ENCODE results near the gene DNAAF1. TPM values are rescaled to one million over a fixed set of nuclear protein-coding genes. Genes with fewer than 3 reads are reported as not detected.

Gene DNAAF1
- total and polyA plus RNA-seq, 5 donors from 2014 or later = 0.03 to 0.81 (median 0.30) TPM; not detected in 1

DNA sequence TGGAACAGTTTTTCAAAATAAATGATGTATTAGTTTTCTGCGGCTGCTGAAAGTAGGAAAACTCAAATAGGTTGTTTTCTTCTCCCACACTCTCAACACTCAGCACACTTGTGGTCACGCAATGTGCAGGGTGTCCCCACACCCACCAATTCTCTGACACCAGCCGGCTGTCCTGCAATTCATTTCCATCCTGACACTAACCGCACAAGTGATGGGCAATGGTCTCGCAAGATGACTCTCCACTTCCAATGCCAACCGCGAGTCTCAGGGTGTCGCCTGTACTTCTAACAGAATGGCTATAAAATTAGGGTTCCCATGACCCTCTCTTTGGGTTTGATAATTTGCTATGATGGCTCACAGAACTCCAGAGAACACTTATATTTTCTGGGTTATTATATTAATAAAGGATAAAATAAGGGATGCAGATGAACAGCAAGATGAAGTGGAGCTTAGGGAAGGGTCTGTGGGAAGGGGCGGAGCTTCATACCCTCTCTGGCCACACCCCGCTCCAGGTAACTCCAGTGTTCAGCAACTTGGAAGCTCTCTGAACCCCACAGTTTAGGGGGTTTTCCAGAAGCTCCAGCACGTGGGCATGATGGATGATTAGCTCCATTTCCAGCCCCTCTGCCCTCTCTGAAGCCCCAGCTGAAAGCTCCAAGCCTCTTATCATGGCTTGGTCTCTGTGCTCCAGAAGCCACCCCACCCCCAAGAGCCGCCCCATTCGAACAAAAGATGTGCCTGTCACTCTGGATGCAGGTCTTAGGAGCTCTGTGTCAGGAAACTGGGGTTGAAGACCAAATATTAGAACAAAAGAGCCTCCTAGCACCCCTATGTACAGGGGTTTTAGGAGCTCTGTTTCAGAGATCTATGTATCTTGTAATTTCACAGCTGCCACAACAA, 21.9 kb downstream of the DNAAF1 start:
- ATAC-seq (ENCODE audit: low read depth in 2 of 2) = no peak
- peaks cover 34% of the 10 kb centered on the region for H3K27me3 Mint-ChIP-seq
- peaks cover 7% of the 10 kb centered on the region for H3K27me3 ChIP-seq (ENCODE audit: control insufficient read depth, insufficient read depth, low read length)
- no peak overlapping the region for H3K27ac Mint-ChIP-seq
- no peaks in the 10 kb centered on the region for H3K4me1 Mint-ChIP-seq
- H3K36me3 ChIP-seq (ENCODE audit: control insufficient read depth, insufficient read depth, low read length) = no peaks in the 10 kb centered on the region
- H3K9me3 ChIP-seq (ENCODE audit: control insufficient read depth in 2 of 2, low read length in 2 of 2) = no peaks in the 10 kb centered on the region
- H3K4me3 ChIP-seq (ENCODE audit: low read depth, low read length) = no peak overlapping the region
- H3K27ac ChIP-seq (ENCODE audit: insufficient read depth, low read length, poor library complexity, severe bottlenecking) = no peak overlapping the region
- H3K36me3 Mint-ChIP-seq = no peaks in the 10 kb centered on the region
- no peaks in the 10 kb centered on the region for H3K4me1 ChIP-seq (ENCODE audit: control insufficient read depth, insufficient read depth, low read length, poor library complexity, severe bottlenecking)
- H3K4me3 Mint-ChIP-seq = no peak overlapping the region
- no peak for DNase-seq
- peaks cover 0 to 5% (median 0%) of the 10 kb centered on the region in 7 donors for H3K9me3 Mint-ChIP-seq

DNA sequence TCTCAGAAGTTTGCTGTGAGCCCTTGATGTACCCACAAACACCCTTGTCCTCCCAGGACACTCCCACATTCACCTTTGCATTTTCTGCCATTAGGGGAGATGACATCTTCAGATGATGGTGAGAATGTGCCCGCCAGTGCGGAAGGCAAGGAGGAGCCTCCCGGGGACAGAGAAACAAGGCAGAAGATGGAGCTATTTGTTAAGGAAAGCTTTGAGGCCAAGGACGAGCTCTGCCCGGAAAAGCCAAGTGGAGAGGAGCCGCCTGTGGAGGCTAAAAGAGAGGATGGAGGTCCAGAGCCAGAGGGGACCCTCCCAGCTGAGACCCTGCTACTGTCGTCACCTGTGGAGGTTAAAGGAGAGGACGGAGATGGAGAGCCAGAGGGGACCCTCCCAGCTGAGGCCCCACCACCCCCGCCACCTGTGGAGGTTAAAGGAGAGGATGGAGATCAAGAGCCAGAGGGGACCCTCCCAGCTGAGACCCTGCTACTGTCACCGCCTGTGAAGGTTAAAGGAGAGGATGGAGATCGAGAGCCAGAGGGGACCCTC, 24.7 kb downstream of the DNAAF1 start:
- DNase-seq (no peak), ATAC-seq (ENCODE audit: low read depth in 2 of 2) (no peak)
- no peaks in the 10 kb centered on the region for H3K4me1 Mint-ChIP-seq
- Histone ChIP-seq H3K27me3 (ENCODE audit: control insufficient read depth, insufficient read depth, low read length) (peaks cover 3% of the 10 kb centered on the region), H3K4me3 (ENCODE audit: low read depth, low read length) (no peak overlapping the region), H3K27ac (ENCODE audit: insufficient read depth, low read length, poor library complexity, severe bottlenecking) (no peak overlapping the region), H3K4me1 (ENCODE audit: control insufficient read depth, insufficient read depth, low read length, poor library complexity, severe bottlenecking) (no peaks in the 10 kb centered on the region), H3K36me3 (ENCODE audit: control insufficient read depth, insufficient read depth, low read length) (no peaks in the 10 kb centered on the region), H3K9me3 (ENCODE audit: control insufficient read depth in 2 of 2, low read length in 2 of 2) (no peaks in the 10 kb centered on the region)
- H3K27me3 Mint-ChIP-seq = peaks cover 15% of the 10 kb centered on the region
- no peak overlapping the region for H3K4me3 Mint-ChIP-seq
- peak overlapping the region in 1 of 3 donors; percentile 42 for H3K27ac Mint-ChIP-seq
- H3K9me3 Mint-ChIP-seq = peaks cover 0 to 5% (median 0%) of the 10 kb centered on the region in 7 donors
- no peaks in the 10 kb centered on the region for H3K36me3 Mint-ChIP-seq

DNA sequence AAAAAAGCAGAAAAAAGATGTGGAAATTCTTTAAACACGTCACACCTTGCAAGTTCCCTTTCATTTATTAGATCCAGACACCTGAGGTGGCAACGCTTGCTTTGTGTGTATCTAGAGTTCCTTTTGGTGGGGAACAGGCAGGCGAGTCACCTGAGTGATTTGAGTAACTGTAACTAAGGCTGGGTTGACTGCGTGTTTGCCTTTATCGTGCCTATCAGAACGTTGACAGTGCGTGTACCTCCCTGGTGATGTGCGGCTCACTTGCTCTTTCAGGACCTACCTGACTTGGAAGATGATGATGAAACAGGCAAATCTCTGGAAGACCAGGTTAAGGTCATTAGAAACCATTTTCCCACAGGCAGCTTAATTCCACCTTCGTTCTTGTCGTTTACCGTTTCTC, 29.3 kb downstream of the DNAAF1 start:
- H3K4me1 ChIP-seq (ENCODE audit: control insufficient read depth, insufficient read depth, low read length, poor library complexity, severe bottlenecking) = no peaks in the 10 kb centered on the region
- H3K27me3 Mint-ChIP-seq = no peaks in the 10 kb centered on the region
- H3K27ac Mint-ChIP-seq = no peak overlapping the region
- H3K4me3 ChIP-seq (ENCODE audit: low read depth, low read length) = no peak overlapping the region
- no peak overlapping the region for H3K27ac ChIP-seq (ENCODE audit: insufficient read depth, low read length, poor library complexity, severe bottlenecking)
- H3K9me3 Mint-ChIP-seq = peaks cover 0 to 2% (median 0%) of the 10 kb centered on the region in 7 donors
- peaks cover 0 to 5% (median 3%) of the 10 kb centered on the region in 4 donors for H3K4me1 Mint-ChIP-seq
- ATAC-seq (ENCODE audit: low read depth in 2 of 2) = no peak
- no peaks in the 10 kb centered on the region for H3K9me3 ChIP-seq (ENCODE audit: control insufficient read depth in 2 of 2, low read length in 2 of 2)
- H3K4me3 Mint-ChIP-seq = no peak overlapping the region
- peaks cover 8% of the 10 kb centered on the region for H3K36me3 Mint-ChIP-seq
- DNase-seq = no peak
- H3K36me3 ChIP-seq (ENCODE audit: control insufficient read depth, insufficient read depth, low read length) = no peaks in the 10 kb centered on the region
- peaks cover 2% of the 10 kb centered on the region for H3K27me3 ChIP-seq (ENCODE audit: control insufficient read depth, insufficient read depth, low read length)

GRCh38 chr16:84175350-84176081, 30.4 kb downstream of the DNAAF1 start:
- Histone ChIP-seq H3K9me3 (ENCODE audit: control insufficient read depth in 2 of 2, low read length in 2 of 2) (no peaks in the 10 kb centered on the region), H3K36me3 (ENCODE audit: control insufficient read depth, insufficient read depth, low read length) (peaks cover 3% of the 10 kb centered on the region), H3K27ac (ENCODE audit: insufficient read depth, low read length, poor library complexity, severe bottlenecking) (no peak overlapping the region), H3K4me1 (ENCODE audit: control insufficient read depth, insufficient read depth, low read length, poor library complexity, severe bottlenecking) (no peaks in the 10 kb centered on the region), H3K27me3 (ENCODE audit: control insufficient read depth, insufficient read depth, low read length) (peaks cover 2% of the 10 kb centered on the region), H3K4me3 (ENCODE audit: low read depth, low read length) (no peak overlapping the region)
- no peaks in the 10 kb centered on the region for H3K9me3 Mint-ChIP-seq
- no peaks in the 10 kb centered on the region for H3K27me3 Mint-ChIP-seq
- ATAC-seq (ENCODE audit: low read depth in 2 of 2) (peak; percentile 73 to 81), DNase-seq (peak in 2 of 3 donors; percentile 43 to 53)
- peaks cover 8% of the 10 kb centered on the region for H3K36me3 Mint-ChIP-seq
- no peak overlapping the region for H3K27ac Mint-ChIP-seq
- H3K4me1 Mint-ChIP-seq = peaks cover 0 to 5% (median 3%) of the 10 kb centered on the region in 4 donors
- H3K4me3 Mint-ChIP-seq = peak overlapping the region in 1 of 4 donors; percentile 6

- DNase-seq (no peak), ATAC-seq (ENCODE audit: low read depth in 2 of 2) (no peak)
- no peaks in the 10 kb centered on the region for H3K9me3 ChIP-seq (ENCODE audit: control insufficient read depth in 2 of 2, low read length in 2 of 2)
- H3K27ac ChIP-seq (ENCODE audit: insufficient read depth, low read length, poor library complexity, severe bottlenecking) = no peak overlapping the region
- peaks cover 11% of the 10 kb centered on the region for H3K36me3 ChIP-seq (ENCODE audit: control insufficient read depth, insufficient read depth, low read length)
- Mint-ChIP-seq H3K36me3 (peaks cover 8% of the 10 kb centered on the region), H3K4me3 (no peak overlapping the region), H3K4me1 (peaks cover 0 to 5% (median 3%) of the 10 kb centered on the region in 4 donors), H3K9me3 (no peaks in the 10 kb centered on the region), H3K27ac (no peak overlapping the region), H3K27me3 (no peaks in the 10 kb centered on the region)
- H3K27me3 ChIP-seq (ENCODE audit: control insufficient read depth, insufficient read depth, low read length) = peaks cover 2% of the 10 kb centered on the region
- no peak overlapping the region for H3K4me3 ChIP-seq (ENCODE audit: low read depth, low read length)
- H3K4me1 ChIP-seq (ENCODE audit: control insufficient read depth, insufficient read depth, low read length, poor library complexity, severe bottlenecking) = no peaks in the 10 kb centered on the region
Observed at GRCh38 chr16:84176192-84177053, 31.3 kb downstream of the DNAAF1 start.

DNA sequence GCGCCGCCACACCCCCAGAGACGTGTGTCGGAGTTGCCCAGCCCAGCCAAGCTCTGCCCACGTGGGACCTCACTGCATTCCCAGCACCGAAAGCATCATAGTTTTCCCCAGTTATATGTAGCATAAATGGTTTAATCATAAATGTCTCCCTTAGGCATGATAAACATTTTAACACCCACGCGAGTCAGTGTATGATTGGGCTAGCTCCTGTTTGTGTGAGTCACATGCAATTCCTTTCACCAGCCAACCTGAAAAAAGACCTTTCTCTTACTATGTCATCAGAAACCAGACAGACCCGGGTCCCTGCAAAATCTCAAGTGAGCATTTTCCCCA, 32.6 kb downstream of the DNAAF1 start:
- Histone ChIP-seq H3K27ac (ENCODE audit: insufficient read depth, low read length, poor library complexity, severe bottlenecking) (no peak overlapping the region), H3K4me1 (ENCODE audit: control insufficient read depth, insufficient read depth, low read length, poor library complexity, severe bottlenecking) (no peaks in the 10 kb centered on the region), H3K4me3 (ENCODE audit: low read depth, low read length) (no peak overlapping the region), H3K9me3 (ENCODE audit: control insufficient read depth in 2 of 2, low read length in 2 of 2) (no peaks in the 10 kb centered on the region), H3K36me3 (ENCODE audit: control insufficient read depth, insufficient read depth, low read length) (peaks cover 24% of the 10 kb centered on the region), H3K27me3 (ENCODE audit: control insufficient read depth, insufficient read depth, low read length) (peaks cover 2% of the 10 kb centered on the region)
- peaks cover 0 to 5% (median 3%) of the 10 kb centered on the region in 4 donors for H3K4me1 Mint-ChIP-seq
- H3K4me3 Mint-ChIP-seq = no peak overlapping the region
- H3K27me3 Mint-ChIP-seq = no peaks in the 10 kb centered on the region
- no peaks in the 10 kb centered on the region for H3K9me3 Mint-ChIP-seq
- peaks cover 11% of the 10 kb centered on the region for H3K36me3 Mint-ChIP-seq
- DNase-seq (no peak), ATAC-seq (ENCODE audit: low read depth in 2 of 2) (no peak)
- H3K27ac Mint-ChIP-seq = peak overlapping the region in 1 of 3 donors; percentile 7

DNA sequence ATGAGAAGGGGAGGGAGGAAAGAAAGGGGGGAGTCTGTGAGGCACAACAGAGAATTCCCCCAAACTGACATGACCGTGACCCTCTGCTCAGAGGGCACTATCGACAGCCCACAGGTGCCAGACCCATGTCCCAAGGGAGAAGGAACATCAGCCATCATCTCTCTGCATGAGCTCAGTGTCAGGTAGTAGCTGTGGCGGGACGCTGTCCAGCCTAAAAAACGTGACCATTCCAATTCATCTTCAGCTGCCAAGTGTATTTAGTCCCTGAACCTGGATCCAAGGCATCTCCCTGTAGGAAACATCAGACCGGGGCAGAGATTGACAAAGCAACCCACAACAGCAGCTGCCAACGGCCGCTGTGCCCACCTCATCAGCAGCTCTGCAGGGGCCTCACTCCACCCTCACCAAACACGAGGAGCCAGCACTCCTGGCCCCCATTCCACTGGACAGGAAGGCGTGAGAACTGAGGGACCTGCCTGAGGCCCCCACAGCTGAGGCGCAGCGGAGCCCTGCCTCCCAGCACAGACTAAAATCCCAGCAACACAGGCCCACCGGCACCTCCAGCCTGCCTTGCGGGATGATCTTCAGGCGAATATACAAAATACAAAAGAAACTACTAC, 33.1 kb downstream of the DNAAF1 start:
- peak overlapping the region in 1 of 3 donors; percentile 7 for H3K27ac Mint-ChIP-seq
- peaks cover 0 to 5% (median 3%) of the 10 kb centered on the region in 4 donors for H3K4me1 Mint-ChIP-seq
- no peaks in the 10 kb centered on the region for H3K4me1 ChIP-seq (ENCODE audit: control insufficient read depth, insufficient read depth, low read length, poor library complexity, severe bottlenecking)
- peaks cover 29% of the 10 kb centered on the region for H3K36me3 ChIP-seq (ENCODE audit: control insufficient read depth, insufficient read depth, low read length)
- H3K9me3 ChIP-seq (ENCODE audit: control insufficient read depth in 2 of 2, low read length in 2 of 2) = no peaks in the 10 kb centered on the region
- no peak overlapping the region for H3K4me3 Mint-ChIP-seq
- H3K9me3 Mint-ChIP-seq = no peaks in the 10 kb centered on the region
- peaks cover 2% of the 10 kb centered on the region for H3K27me3 ChIP-seq (ENCODE audit: control insufficient read depth, insufficient read depth, low read length)
- peaks cover 14% of the 10 kb centered on the region for H3K36me3 Mint-ChIP-seq
- ATAC-seq (ENCODE audit: low read depth in 2 of 2) (no peak), DNase-seq (no peak)
- H3K4me3 ChIP-seq (ENCODE audit: low read depth, low read length) = no peak overlapping the region
- no peaks in the 10 kb centered on the region for H3K27me3 Mint-ChIP-seq
- no peak overlapping the region for H3K27ac ChIP-seq (ENCODE audit: insufficient read depth, low read length, poor library complexity, severe bottlenecking)
